Activated CD8-positive, alpha-beta T cell treated with anti-CD3 and anti-CD28 coated beads for 36 hours (primary cell): Measurements from ENCODE around the gene SUSD4. TPM values are rescaled to one million over a fixed set of nuclear protein-coding genes. Genes with fewer than 3 reads are reported as not detected.

Experiments
- ATAC-seq: fragments of 200-7000 bp; cut with Tn5 transposase; one replicate; pipeline ENCODE4 v1.10.0; 2021; ENCODE audit warnings: mild to moderate bottlenecking, moderate library complexity
- CTCF ChIA-PET: fragments of 350-600 bp; sonication (Branson Sonifier 250); formaldehyde crosslinking; loops from one replicate; lab custom pipeline; 2021; ENCODE audit warnings: antibody characterized with exemption; lab: Charles Lee
- POLR2A ChIA-PET: fragments of 350-600 bp; sonication (Branson Sonifier 250); formaldehyde crosslinking; loops from one replicate; lab custom pipeline; 2021; ENCODE audit warnings: antibody characterized with exemption; lab: Charles Lee
- DNase-seq: peaks from one replicate; pipeline ENCODE4 v3.0.0-alpha.2; 2020
- H3K27ac Mint-ChIP-seq: one replicate; pipeline ENCODE4 v1.8.0; 2021; ENCODE audit warnings: mild to moderate bottlenecking, mixed read lengths
- H3K27me3 Mint-ChIP-seq: one replicate; pipeline ENCODE4 v1.8.0; 2021; ENCODE audit warnings: mixed read lengths
- H3K36me3 Mint-ChIP-seq: one replicate; pipeline ENCODE4 v1.8.0; 2021; ENCODE audit warnings: low read depth, mixed read lengths
- H3K4me1 Mint-ChIP-seq: one replicate; pipeline ENCODE4 v1.8.0; 2021; ENCODE audit warnings: low read depth, mixed read lengths
- H3K4me3 Mint-ChIP-seq: one replicate; pipeline ENCODE4 v1.8.0; 2021; ENCODE audit warnings: mild to moderate bottlenecking, moderate library complexity, mixed read lengths
- H3K9me3 Mint-ChIP-seq: one replicate; pipeline ENCODE4 v1.8.0; 2021; ENCODE audit warnings: mixed read lengths
- CTCF ChIP-seq: fragments of 200-600 bp; IDR thresholded peaks from one replicate; pipeline ENCODE4 v1.8.0; 2022; ENCODE audit warnings: antibody characterized with exemption, mild to moderate bottlenecking
- intact Hi-C: fragments of 100-400 bp; cut with micrococcal nuclease; formaldehyde crosslinking; loops from one replicate; pipeline ENCODE4 v1.10.0; 2022
- total RNA-seq, 2 experiments: library from RNA; stranded (reverse); gene quantifications; one replicate each; pipeline ENCODE4 v1.2.3, GENCODE V29; 2021

The SUSD4 gene
- total RNA-seq, 2 experiments from 2014 or later = 0.29 to 0.43 TPM

GRCh38 chr1:223338811-223339746, 24.9 kb downstream of the SUSD4 start:
- intact Hi-C loops = no loop called here
- H3K4me1 Mint-ChIP-seq = no peaks in the 10 kb centered on the region
- ATAC-seq = no peak
- no peaks in the 10 kb centered on the region for H3K27me3 Mint-ChIP-seq
- no peak for TF ChIP-seq CTCF
- DNase-seq = no peak
- H3K4me3 Mint-ChIP-seq = no peak overlapping the region
- H3K27ac Mint-ChIP-seq = no peak overlapping the region
- ChIA-PET POLR2A (interaction anchor here (0.8 kb wide), 1 partner anchor 38 kb away, joined by 4 read pairs; no protein-coding TSS in a partner anchor), CTCF (no interaction called here)
- no peaks in the 10 kb centered on the region for H3K9me3 Mint-ChIP-seq
- no peaks in the 10 kb centered on the region for H3K36me3 Mint-ChIP-seq

GRCh38 chr1:223337174-223337869, 26.7 kb downstream of the SUSD4 start:
- ATAC-seq (no peak), DNase-seq (no peak)
- intact Hi-C loops = no loop called here
- Mint-ChIP-seq H3K36me3 (no peaks in the 10 kb centered on the region), H3K9me3 (no peaks in the 10 kb centered on the region), H3K4me3 (no peak overlapping the region), H3K4me1 (no peaks in the 10 kb centered on the region), H3K27me3 (no peaks in the 10 kb centered on the region), H3K27ac (no peak overlapping the region)
- TF ChIP-seq CTCF = no peak
- ChIA-PET POLR2A (no interaction called here), CTCF (interaction anchor here (1.0 to 1.1 kb wide), 2 partner anchors 15 to 346 kb away, joined by 3 read pairs; no protein-coding TSS in a partner anchor)

- ChIA-PET POLR2A (no interaction called here), CTCF (no interaction called here)
- no peak for TF ChIP-seq CTCF
- DNase-seq (no peak), ATAC-seq (no peak)
- Mint-ChIP-seq H3K36me3 (no peaks in the 10 kb centered on the region), H3K4me3 (no peak overlapping the region), H3K9me3 (no peaks in the 10 kb centered on the region), H3K4me1 (peaks cover 3% of the 10 kb centered on the region), H3K27me3 (no peaks in the 10 kb centered on the region), H3K27ac (no peak overlapping the region)
- intact Hi-C loops = no loop called here
Observed at GRCh38 chr1:223334156-223334555, 29.8 kb downstream of the SUSD4 start.

GRCh38 chr1:223332997-223333396, 31.0 kb downstream of the SUSD4 start:
- no peak overlapping the region for H3K27ac Mint-ChIP-seq
- ChIA-PET POLR2A (no interaction called here), CTCF (no interaction called here)
- no peak for ATAC-seq
- no peak for TF ChIP-seq CTCF
- no peak overlapping the region for H3K4me3 Mint-ChIP-seq
- intact Hi-C loops = no loop called here
- no peaks in the 10 kb centered on the region for H3K27me3 Mint-ChIP-seq
- H3K9me3 Mint-ChIP-seq = no peaks in the 10 kb centered on the region
- H3K36me3 Mint-ChIP-seq = no peaks in the 10 kb centered on the region
- peaks cover 3% of the 10 kb centered on the region for H3K4me1 Mint-ChIP-seq
- no peak for DNase-seq

GRCh38 chr1:223331929-223332328, 32.0 kb downstream of the SUSD4 start:
- CTCF ChIA-PET = no interaction called here
- ATAC-seq = no peak

More at GRCh38 chr1:223331929-223332328, 32.0 kb downstream of the SUSD4 start:
- H3K4me3 Mint-ChIP-seq = no peak overlapping the region
- peaks cover 3% of the 10 kb centered on the region for H3K4me1 Mint-ChIP-seq
- TF ChIP-seq CTCF = no peak
- H3K36me3 Mint-ChIP-seq = no peaks in the 10 kb centered on the region
- intact Hi-C loops = no loop called here
- H3K27me3 Mint-ChIP-seq = no peaks in the 10 kb centered on the region
- H3K9me3 Mint-ChIP-seq = no peaks in the 10 kb centered on the region
- H3K27ac Mint-ChIP-seq = no peak overlapping the region
- POLR2A ChIA-PET = no interaction called here
- no peak for DNase-seq
